CD14-positive monocyte (primary cell): ENCODE data around the gene NHERF1. TPM values are rescaled to one million over a fixed set of nuclear protein-coding genes. Genes with fewer than 3 reads are reported as not detected.

ENCODE experiments used
- DNase-seq, 3 donors: peaks; one replicate each; pipeline ENCODE4 v3.0.0-alpha.2; 2011 to 2022
- H2AFZ ChIP-seq: 2 replicates; pipeline ENCODE4 v1.6.0; 2012; ENCODE audit warnings: mild to moderate bottlenecking, low read depth, low read length, inconsistent platforms; ENCODE audit not compliant: insufficient read depth, poor library complexity, severe bottlenecking
- H3K27ac ChIP-seq, 2 donors: 1 replicate in 1 of 2; 2 replicates in 1 of 2; pipeline ENCODE4 v1.5.1; 2012 to 2013; ENCODE audit warnings: low read length in 2 of 2, control low read depth in 1 of 2, inconsistent platforms in 1 of 2, low read depth in 1 of 2, mild to moderate bottlenecking in 1 of 2
- H3K27me3 ChIP-seq, 2 donors: one replicate each; pipeline versions ENCODE4 v1.6.0 to v1.6.1; 2011 to 2013; ENCODE audit warnings: low read length in 2 of 2; ENCODE audit not compliant: control insufficient read depth in 2 of 2, insufficient read depth in 2 of 2
- H3K36me3 ChIP-seq, 2 donors: replicated peaks in 1 of 2; 1 replicate in 1 of 2; 2 replicates in 1 of 2; pipeline versions ENCODE4 v1.5.1 to v1.6.1; 2012 to 2013; ENCODE audit warnings: low read length in 2 of 2, control low read depth in 1 of 2, inconsistent platforms in 1 of 2, mild to moderate bottlenecking in 1 of 2; ENCODE audit not compliant: insufficient read depth in 2 of 2, control insufficient read depth in 1 of 2
- H3K4me1 ChIP-seq, 2 donors: 1 replicate in 1 of 2; 2 replicates in 1 of 2; pipeline versions ENCODE4 v1.5.1 to v1.6.1; 2012 to 2013; ENCODE audit warnings: low read length in 2 of 2, control low read depth in 1 of 2, inconsistent platforms in 1 of 2, mild to moderate bottlenecking in 1 of 2, moderate library complexity in 1 of 2; ENCODE audit not compliant: insufficient read depth in 2 of 2, control insufficient read depth in 1 of 2
- H3K4me2 ChIP-seq: replicated peaks from 2 replicates; pipeline ENCODE3; 2012; ENCODE audit warnings: low read length, moderate library complexity, mild to moderate bottlenecking; ENCODE audit not compliant: poor library complexity, severe bottlenecking; ENCODE audit errors: extremely low read depth
- H3K4me3 ChIP-seq, 3 experiments: fragments of 200-600 bp in 1 of 3; sonication (generic) in 1 of 3; replicated peaks in 1 of 3; 1 replicate in 2 of 3; 2 replicates in 1 of 3; pipeline ENCODE4 v1.5.1; 2011 to 2013; ENCODE audit warnings: low read length in 3 of 3, mild to moderate bottlenecking in 3 of 3, control low read depth in 2 of 3, low read depth in 2 of 3, inconsistent platforms in 1 of 3, moderate library complexity in 1 of 3
- H3K79me2 ChIP-seq: 2 replicates; pipeline ENCODE4 v1.6.0; 2012; ENCODE audit warnings: mild to moderate bottlenecking, control low read depth, inconsistent platforms, low read length, moderate library complexity; ENCODE audit not compliant: insufficient read depth
- H3K9ac ChIP-seq: 2 replicates; pipeline ENCODE4 v1.6.0; 2017; ENCODE audit warnings: low read length, mild to moderate bottlenecking; ENCODE audit not compliant: insufficient read depth, poor library complexity, severe bottlenecking
- H3K9me3 ChIP-seq, 2 donors: replicated peaks in 1 of 2; 1 replicate in 1 of 2; 2 replicates in 1 of 2; pipeline versions ENCODE4 v1.5.1 to v1.6.1; 2012 to 2013; ENCODE audit warnings: low read length in 2 of 2, control low read depth in 1 of 2; ENCODE audit not compliant: control insufficient read depth in 1 of 2, insufficient read depth in 1 of 2
- H4K20me1 ChIP-seq: 2 replicates; pipeline ENCODE4 v1.6.0; 2012; ENCODE audit warnings: mild to moderate bottlenecking, low read length, control low read depth, moderate library complexity; ENCODE audit not compliant: insufficient read depth
- H3K27ac Mint-ChIP-seq, 7 donors: one replicate each; pipeline ENCODE4 v1.8.0; 2020; ENCODE audit warnings: mild to moderate bottlenecking in 7 of 7, mixed read lengths in 7 of 7, moderate library complexity in 6 of 7, inconsistent platforms in 2 of 7
- H3K27me3 Mint-ChIP-seq, 3 donors: one replicate each; pipeline ENCODE4 v1.8.0; 2021 to 2022; ENCODE audit warnings: low read depth in 3 of 3, mild to moderate bottlenecking in 3 of 3, mixed read lengths in 3 of 3, moderate library complexity in 3 of 3, inconsistent platforms in 1 of 3
- H3K36me3 Mint-ChIP-seq, 2 donors: one replicate each; pipeline ENCODE4 v1.8.0; 2020; ENCODE audit warnings: mixed read lengths in 2 of 2, inconsistent platforms in 1 of 2, mild to moderate bottlenecking in 1 of 2
- H3K4me1 Mint-ChIP-seq: one replicate; pipeline ENCODE4 v1.8.0; 2020; ENCODE audit warnings: mild to moderate bottlenecking, mixed read lengths
- H3K4me3 Mint-ChIP-seq, 2 donors: one replicate each; pipeline ENCODE4 v1.8.0; 2020; ENCODE audit warnings: mild to moderate bottlenecking in 2 of 2, mixed read lengths in 2 of 2, moderate library complexity in 1 of 2
- H3K9me3 Mint-ChIP-seq, 7 donors: one replicate each; pipeline ENCODE4 v1.8.0; 2020 to 2022; ENCODE audit warnings: mixed read lengths in 7 of 7, mild to moderate bottlenecking in 6 of 7, moderate library complexity in 6 of 7, inconsistent platforms in 2 of 7
- CTCF ChIP-seq: fragments of 200-600 bp; IDR thresholded peaks from one replicate; pipeline ENCODE4 v1.8.0; 2022; ENCODE audit warnings: antibody characterized with exemption, mild to moderate bottlenecking
- WGBS: methylation state at CpG from one replicate; pipeline ENCODE4 v1.1.5; 2013; ENCODE audit warnings: missing lambda C conversion rate; ENCODE audit not compliant: insufficient coverage; 5-methylcytosine and 5-hydroxymethylcytosine counted together
- intact Hi-C, 2 donors: fragments of 100-400 bp; cut with micrococcal nuclease; formaldehyde crosslinking; loops; one replicate each; pipeline versions ENCODE4 v1.15.0 to v1.15.1; 2023
- polyA plus RNA-seq, 3 donors: library from polyadenylated mRNA; depleted of rRNA in 1 of 3; unstranded in 2 of 3; stranded (reverse) in 1 of 3; fragments of 300-500 nt in 2 of 3; fragments of >200 nt in 1 of 3; fragmentation: Illumina TruSeq in 2 of 3; gene quantifications; 1 replicate in 2 of 3; 2 replicates in 1 of 3; pipeline ENCODE4 v1.2.3, GENCODE V29; 2012 to 2021

NHERF1 gene
- polyA plus RNA-seq, 3 donors, result 79.5 to 149 (median 131) TPM

- H3K27me3 ChIP-seq, result no peaks in the 10 kb centered on the region
- peaks cover 25% of the 10 kb centered on the region for H4K20me1 ChIP-seq
- H3K4me2 ChIP-seq, result peak overlapping the region; percentile 40
- peak in 2 of 3 donors; percentile 37 to 39 for DNase-seq
- 31% methylated on average over 4 of the region's 7 CpGs for WGBS
- Mint-ChIP-seq H3K36me3 (peaks cover 62 to 64% of the 10 kb centered on the region in 2 donors), H3K9me3 (no peaks in the 10 kb centered on the region), H3K27me3 (peaks cover 0 to 4% (median 2%) of the 10 kb centered on the region in 3 donors), H3K4me1 (peaks cover 92% of the 10 kb centered on the region), H3K4me3 (peak overlapping the region; percentile 64 to 75), H3K27ac (peak overlapping the region; percentile 99 to 100 (median 100))
- no peak overlapping the region for H2AFZ ChIP-seq
- intact Hi-C loops, result no loop called here
- peak; percentile 58 for TF ChIP-seq CTCF
- no peaks in the 10 kb centered on the region for H3K9me3 ChIP-seq
- no peak overlapping the region for H3K9ac ChIP-seq
- H3K4me3 ChIP-seq, result peak overlapping the region in 1 of 3 experiments; percentile 49
- H3K4me1 ChIP-seq, result peaks cover 94 to 95% of the 10 kb centered on the region in 2 donors
- peaks cover 0 to 7% of the 10 kb centered on the region in 2 donors for H3K36me3 ChIP-seq
- peak overlapping the region; percentile 90 to 99 for H3K27ac ChIP-seq
- peaks cover 75% of the 10 kb centered on the region for H3K79me2 ChIP-seq
These were observed 32.2 kb downstream of the NHERF1 start for GRCh38 chr17:74780443-74781238.

- WGBS, result 100% methylated on average over 4 of the region's 5 CpGs
These were observed 34.1 kb downstream of the NHERF1 start for GRCh38 chr17:74782571-74782970.

More at GRCh38 chr17:74782571-74782970, 34.1 kb downstream of the NHERF1 start:
- Histone ChIP-seq H3K4me3 (no peak overlapping the region), H4K20me1 (peaks cover 25% of the 10 kb centered on the region), H3K79me2 (peaks cover 58% of the 10 kb centered on the region), H3K9ac (no peak overlapping the region), H3K36me3 (peaks cover 0 to 7% of the 10 kb centered on the region in 2 donors), H2AFZ (no peak overlapping the region), H3K27me3 (no peaks in the 10 kb centered on the region), H3K9me3 (no peaks in the 10 kb centered on the region), H3K27ac (no peak overlapping the region), H3K4me1 (peaks cover 98 to 99% of the 10 kb centered on the region in 2 donors), H3K4me2 (no peak overlapping the region)
- Mint-ChIP-seq H3K4me1 (peaks cover 96% of the 10 kb centered on the region), H3K36me3 (peaks cover 68 to 69% of the 10 kb centered on the region in 2 donors), H3K27ac (peak overlapping the region in 6 of 7 donors; percentile 73 to 100 (median 88)), H3K9me3 (no peaks in the 10 kb centered on the region), H3K27me3 (peaks cover 0 to 4% (median 0%) of the 10 kb centered on the region in 3 donors), H3K4me3 (no peak overlapping the region)
- DNase-seq, result no peak
- no peak for TF ChIP-seq CTCF
- intact Hi-C loops, result no loop called here
